Adipose tissue (tissue), 3 donors: ENCODE results near the gene ZNF516. TPM values are rescaled to one million over a fixed set of nuclear protein-coding genes. Genes with fewer than 3 reads are reported as not detected.

Experiments used
- H3K27ac ChIP-seq: one replicate; pipeline ENCODE4 v1.5.1; 2013; ENCODE audit warnings: low read depth, low read length
- WGBS, 3 donors: extraction: QIAGEN DNeasy Blood & Tissue Kit; methylation state at CpG; one replicate each; pipeline ENCODE4 v1.1.7; 2013; 5-methylcytosine and 5-hydroxymethylcytosine counted together
- polyA plus RNA-seq, 3 donors: library from polyadenylated mRNA; stranded (reverse); fragments of 200-250 nt; gene quantifications; one replicate each; pipeline ENCODE4 v1.2.3, GENCODE V29; 2013
- donor health status: healthy with polysubstance abuse.
- donor health status: Bipolar disorder and iron deficiency.
- donor health status: healthy.

ZNF516 gene
- polyA plus RNA-seq, 3 donors, result 3.1 to 4.7 (median 4.2) TPM

- WGBS, 3 donors, result 21 to 52% (median 42%) methylated on average over 6 of the region's 6 CpGs
Measured at GRCh38 chr18:76314496-76314895, 180.5 kb downstream of the ZNF516 start.

GRCh38 chr18:76314015-76314414 lies 181.0 kb downstream of the ZNF516 start:
- no peak overlapping the region for H3K27ac ChIP-seq
- whole genome bisulfite sequencing, 3 donors, result 13 to 26% (median 21%) methylated on average over 3 of the region's 3 CpGs

More at GRCh38 chr18:76314496-76314895, 180.5 kb downstream of the ZNF516 start:
- no peak overlapping the region for H3K27ac ChIP-seq
